ENCODE results near the gene SMNDC1. TPM values are rescaled to one million over a fixed set of nuclear protein-coding genes. Genes with fewer than 3 reads are reported as not detected.

SMNDC1 gene
- total RNA-seq, 4 donors from 2014 or later = 11.4 to 21.0 (median 15.3) TPM

- WGBS, 2 donors = 87 to 89% methylated on average over 3 of the region's 3 CpGs
- H3K36me3 ChIP-seq = peaks cover 0 to 33% (median 4%) of the 10 kb centered on the region in 3 donors
- peaks cover 0 to 13% (median 0%) of the 10 kb centered on the region in 4 donors for H3K9me3 ChIP-seq
- TF ChIP-seq EP300 (IDR thresholded peaks at IDR 0.05) = no peak
- no peak for TF ChIP-seq POLR2A (IDR thresholded peaks at IDR 0.05)
- TF ChIP-seq CTCF (IDR thresholded peaks at IDR 0.05) = no peak
- no peak for DNase-seq (ENCODE audit: low spot score in 2 of 2)
- peaks cover 0 to 14% (median 4%) of the 10 kb centered on the region in 4 donors for H3K4me1 ChIP-seq
- no peaks in the 10 kb centered on the region for H3K27me3 ChIP-seq
- H3K27ac ChIP-seq = no peak overlapping the region
- no peak overlapping the region for H3K4me3 ChIP-seq
Observed at GRCh38 chr10:110241407-110241806, 63.3 kb downstream of the SMNDC1 start.

Other genes with a start within 250 kb of the SMNDC1 start
- gene MXI1, start 97.3 kb downstream of the SMNDC1 start, total RNA-seq = 100 to 1,000 TPM; 103 to 131 (median 123) TPM
- gene DUSP5, start 193.0 kb upstream of the SMNDC1 start, total RNA-seq = 10 to 100 TPM; 12.4 to 27.9 (median 23.6) TPM

All from tibial nerve (tissue), 4 donors.